ENCODE measurements around the gene LRMDA. TPM values are rescaled to one million over a fixed set of nuclear protein-coding genes. Genes with fewer than 3 reads are reported as not detected.

The LRMDA gene
- total RNA-seq, 2 experiments from 2014 or later, result not detected

- Histone ChIP-seq H3K4me3 (ENCODE audit: low read length) (no peak overlapping the region), H3K4me1 (ENCODE audit: insufficient read depth, low read length) (no peaks in the 10 kb centered on the region), H3K36me3 (ENCODE audit: insufficient read depth, low read length) (no peaks in the 10 kb centered on the region), H3K27me3 (ENCODE audit: control insufficient read depth in 1 of 2, insufficient read depth in 2 of 2, low read length in 2 of 2) (no peaks in the 10 kb centered on the region), H3K9me3 (ENCODE audit: control insufficient read depth in 1 of 2, insufficient read depth in 1 of 2, low read length in 2 of 2) (no peaks in the 10 kb centered on the region), H3K27ac (ENCODE audit: low read depth in 1 of 2, low read length in 2 of 2) (no peak overlapping the region)
- intact Hi-C loops (cut with DNase I, micrococcal nuclease), result no loop called here
- Mint-ChIP-seq H3K9me3 (no peaks in the 10 kb centered on the region), H3K36me3 (ENCODE audit: low read depth) (no peaks in the 10 kb centered on the region), H3K27me3 (peaks cover 15% of the 10 kb centered on the region), H3K4me1 (ENCODE audit: low read depth) (no peaks in the 10 kb centered on the region), H3K4me3 (no peak overlapping the region), H3K27ac (no peak overlapping the region)
- POLR2A ChIA-PET, result no interaction called here
- ATAC-seq (ENCODE audit: poor library complexity) (no peak), DNase-seq (no peak)
- CTCF ChIA-PET, result no interaction called here
- TF ChIP-seq CTCF (IDR thresholded peaks at IDR 0.05), result no peak
These were observed 288.7 kb downstream of the LRMDA start for GRCh38 chr10:75720157-75720556.

GRCh38 chr10:75722020-75722419 lies 290.6 kb downstream of the LRMDA start:
- ATAC-seq (ENCODE audit: poor library complexity), result no peak
- Histone ChIP-seq H3K27ac (ENCODE audit: low read depth in 1 of 2, low read length in 2 of 2) (no peak overlapping the region), H3K27me3 (ENCODE audit: control insufficient read depth in 1 of 2, insufficient read depth in 2 of 2, low read length in 2 of 2) (no peaks in the 10 kb centered on the region), H3K9me3 (ENCODE audit: control insufficient read depth in 1 of 2, insufficient read depth in 1 of 2, low read length in 2 of 2) (no peaks in the 10 kb centered on the region), H3K4me3 (ENCODE audit: low read length) (no peak overlapping the region), H3K36me3 (ENCODE audit: insufficient read depth, low read length) (no peaks in the 10 kb centered on the region), H3K4me1 (ENCODE audit: insufficient read depth, low read length) (no peaks in the 10 kb centered on the region)
- TF ChIP-seq CTCF (IDR thresholded peaks at IDR 0.05), result no peak
- ChIA-PET CTCF (no interaction called here), POLR2A (no interaction called here)
- H3K27me3 Mint-ChIP-seq, result peaks cover 13% of the 10 kb centered on the region
- H3K9me3 Mint-ChIP-seq, result no peaks in the 10 kb centered on the region
- no peak overlapping the region for H3K4me3 Mint-ChIP-seq
- DNase-seq, result no peak
- no peaks in the 10 kb centered on the region for H3K36me3 Mint-ChIP-seq (ENCODE audit: low read depth)
- H3K4me1 Mint-ChIP-seq (ENCODE audit: low read depth), result no peaks in the 10 kb centered on the region
- intact Hi-C loops (cut with DNase I, micrococcal nuclease), result no loop called here
- H3K27ac Mint-ChIP-seq, result no peak overlapping the region

DNA sequence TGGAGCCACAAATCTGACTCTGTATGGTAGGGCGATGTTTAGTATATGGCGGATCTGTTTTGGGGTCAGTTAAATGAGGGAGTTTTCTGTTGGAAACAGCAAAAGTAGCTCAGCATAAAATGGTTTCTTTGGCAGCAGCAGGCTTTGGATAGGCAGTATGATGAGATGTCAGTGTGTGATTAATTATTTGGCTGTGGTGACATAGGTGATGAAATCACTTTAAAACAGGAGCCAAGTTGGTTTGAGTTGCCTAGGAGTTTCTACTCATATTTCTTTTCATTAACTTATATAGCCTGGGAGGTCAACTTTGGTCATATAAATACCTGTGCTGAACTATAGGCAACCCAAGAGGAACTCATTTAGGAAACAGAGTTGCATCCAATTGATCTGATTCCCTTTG lies 291.2 kb downstream of the LRMDA start:
- ChIA-PET CTCF (no interaction called here), POLR2A (no interaction called here)
- intact Hi-C loops (cut with DNase I, micrococcal nuclease), result no loop called here
- H3K27me3 Mint-ChIP-seq, result peaks cover 15% of the 10 kb centered on the region
- H3K9me3 Mint-ChIP-seq, result no peaks in the 10 kb centered on the region
- Histone ChIP-seq H3K9me3 (ENCODE audit: control insufficient read depth in 1 of 2, insufficient read depth in 1 of 2, low read length in 2 of 2) (no peaks in the 10 kb centered on the region), H3K27me3 (ENCODE audit: control insufficient read depth in 1 of 2, insufficient read depth in 2 of 2, low read length in 2 of 2) (no peaks in the 10 kb centered on the region), H3K36me3 (ENCODE audit: insufficient read depth, low read length) (no peaks in the 10 kb centered on the region), H3K27ac (ENCODE audit: low read depth in 1 of 2, low read length in 2 of 2) (no peak overlapping the region), H3K4me3 (ENCODE audit: low read length) (no peak overlapping the region), H3K4me1 (ENCODE audit: insufficient read depth, low read length) (no peaks in the 10 kb centered on the region)
- H3K4me1 Mint-ChIP-seq (ENCODE audit: low read depth), result no peaks in the 10 kb centered on the region
- no peaks in the 10 kb centered on the region for H3K36me3 Mint-ChIP-seq (ENCODE audit: low read depth)
- DNase-seq (no peak), ATAC-seq (ENCODE audit: poor library complexity) (no peak)
- no peak overlapping the region for H3K27ac Mint-ChIP-seq
- no peak for TF ChIP-seq CTCF (IDR thresholded peaks at IDR 0.05)
- H3K4me3 Mint-ChIP-seq, result no peak overlapping the region
